HG03135 (cell line): ENCODE results near the gene TEAD1.

ENCODE experiments used
- ATAC-seq: cut with Tn5 transposase; IDR thresholded peaks from one replicate; pipeline ENCODE4 v1.9.1; 2021; ENCODE audit warnings: mild to moderate bottlenecking, moderate library complexity; ENCODE audit not compliant: unreplicated experiment

The TEAD1 gene

GRCh38 chr11:12761029-12761428, 86.8 kb downstream of the TEAD1 start:
- ATAC-seq = no peak

- no peak for ATAC-seq
These were observed 88.1 kb downstream of the TEAD1 start for GRCh38 chr11:12762278-12762677.

- no peak for ATAC-seq
These were observed 88.6 kb downstream of the TEAD1 start for GRCh38 chr11:12762696-12763324.

GRCh38 chr11:12764187-12764914, 90.1 kb downstream of the TEAD1 start:
- no peak for ATAC-seq

- ATAC-seq = no peak
These were observed 91.2 kb downstream of the TEAD1 start for GRCh38 chr11:12765428-12765827.

GRCh38 chr11:12767027-12767426, 92.8 kb downstream of the TEAD1 start:
- ATAC-seq = no peak

GRCh38 chr11:12767577-12767976, 93.4 kb downstream of the TEAD1 start:
- ATAC-seq = no peak

GRCh38 chr11:12768726-12769673, 94.8 kb downstream of the TEAD1 start:
- no peak for ATAC-seq

- no peak for ATAC-seq
These were observed 95.7 kb downstream of the TEAD1 start for GRCh38 chr11:12769834-12770345.

GRCh38 chr11:12770435-12770834, 96.2 kb downstream of the TEAD1 start:
- no peak for ATAC-seq

GRCh38 chr11:12770966-12771597, 96.9 kb downstream of the TEAD1 start:
- no peak for ATAC-seq

GRCh38 chr11:12771875-12772274, 97.7 kb downstream of the TEAD1 start:
- ATAC-seq = no peak

- ATAC-seq = no peak
These were observed 98.1 kb downstream of the TEAD1 start for GRCh38 chr11:12772324-12772723.

GRCh38 chr11:12773591-12773990, 99.4 kb downstream of the TEAD1 start:
- ATAC-seq = no peak

- no peak for ATAC-seq
These were observed 101.7 kb downstream of the TEAD1 start for GRCh38 chr11:12775955-12776354.

GRCh38 chr11:12777208-12777874, 103.1 kb downstream of the TEAD1 start:
- no peak for ATAC-seq

GRCh38 chr11:12778240-12778905, 104.2 kb downstream of the TEAD1 start:
- no peak for ATAC-seq

GRCh38 chr11:12783765-12784164, 109.5 kb downstream of the TEAD1 start:
- no peak for ATAC-seq

- no peak for ATAC-seq
These were observed 110.2 kb downstream of the TEAD1 start for GRCh38 chr11:12784445-12784844.

GRCh38 chr11:12784987-12785386, 110.8 kb downstream of the TEAD1 start:
- no peak for ATAC-seq
